ENCODE measurements around the gene TSPAN14. TPM values are rescaled to one million over a fixed set of nuclear protein-coding genes. Genes with fewer than 3 reads are reported as not detected.
"Not testable (repeated sequence)": the region's sequence is repeated elsewhere in the genome, so short reads cannot be mapped to it uniquely, and the experiment has no call there.

TSPAN14 gene
- total and polyA plus RNA-seq, 9 donors = 15.8 to 59.5 (median 45.3) TPM

DNA sequence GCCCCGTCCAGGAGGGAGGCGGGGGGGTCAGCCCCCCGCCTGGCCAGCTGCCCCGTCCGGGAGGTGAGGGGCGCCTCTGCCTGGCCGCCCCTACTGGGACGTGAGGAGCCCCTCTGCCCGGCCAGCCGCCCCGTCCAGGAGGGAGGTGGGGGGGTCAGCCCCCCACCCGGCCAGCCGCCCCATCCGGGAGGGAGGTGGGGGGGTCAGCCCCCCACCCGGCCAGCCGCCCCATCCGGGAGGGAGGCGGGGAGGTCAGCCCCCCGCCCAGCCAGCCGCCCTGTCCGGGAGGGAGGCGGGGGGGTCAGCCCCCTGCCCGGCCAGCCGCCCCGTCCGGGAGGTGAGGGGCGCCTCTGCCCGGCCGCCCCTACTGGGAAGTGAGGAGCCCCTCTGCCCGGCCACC lies 80.5 kb downstream of the TSPAN14 start:
- H3K4me1 ChIP-seq (ENCODE audit: control insufficient read depth, insufficient read depth, low read length) = peaks cover 12% of the 10 kb centered on the region
- not testable (repeated sequence) for H3K9me3 ChIP-seq (replicated peaks; ENCODE audit: control insufficient read depth, low read depth, low read length); H3K36me3 ChIP-seq (ENCODE audit: control insufficient read depth, insufficient read depth, low read length); DNase-seq; H3K27me3 ChIP-seq (ENCODE audit: control insufficient read depth, insufficient read depth, low read length); H3K27ac ChIP-seq (ENCODE audit: low read length); H3K4me3 ChIP-seq (ENCODE audit: low read length)
- no CpG with 5 or more reads among the region's 30 CpGs for WGBS (ENCODE audit: insufficient coverage)

DNA sequence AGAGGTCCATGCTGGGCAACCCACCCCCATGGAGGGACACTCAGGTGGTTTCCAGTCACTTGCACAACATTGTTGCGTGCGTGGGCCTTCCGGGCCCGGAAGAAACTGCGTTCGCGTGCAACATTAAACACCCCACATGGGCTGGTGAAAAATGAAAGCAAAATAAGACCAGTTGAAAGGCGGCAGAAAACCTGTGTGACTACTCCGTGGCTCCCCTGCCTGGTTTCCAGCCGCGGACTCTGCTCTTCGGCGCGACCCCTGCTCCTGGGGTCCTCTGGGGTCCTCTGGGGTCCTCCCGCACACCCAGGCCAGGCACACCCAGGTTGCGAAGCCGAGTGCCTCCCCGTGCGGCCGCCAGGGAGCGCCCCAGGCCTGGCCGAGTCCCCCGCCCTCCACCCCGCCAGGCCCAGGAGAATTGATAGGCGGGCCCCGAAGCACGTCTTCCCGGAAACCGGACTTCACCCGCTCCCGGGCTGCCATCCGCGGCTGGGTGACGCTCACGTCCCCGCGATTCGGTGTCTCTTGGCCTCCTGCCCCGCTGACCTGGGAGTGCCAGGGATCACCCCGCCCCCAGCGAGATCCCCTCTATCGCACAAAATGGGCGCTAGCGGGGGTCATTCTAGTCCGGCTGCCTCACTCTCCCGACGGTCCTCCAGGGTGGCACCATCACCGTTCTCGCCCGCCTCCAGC lies 81.7 kb downstream of the TSPAN14 start:
- Histone ChIP-seq H3K4me1 (ENCODE audit: control insufficient read depth, insufficient read depth, low read length) (peaks cover 14% of the 10 kb centered on the region), H3K27ac (ENCODE audit: low read length) (peak overlapping the region; percentile 29), H3K36me3 (ENCODE audit: control insufficient read depth, insufficient read depth, low read length) (no peaks in the 10 kb centered on the region), H3K4me3 (ENCODE audit: low read length) (peak overlapping the region; percentile 39), H3K9me3 (replicated peaks; ENCODE audit: control insufficient read depth, low read depth, low read length) (no peaks in the 10 kb centered on the region), H3K27me3 (ENCODE audit: control insufficient read depth, insufficient read depth, low read length) (no peaks in the 10 kb centered on the region)
- DNase-seq = peak; percentile 71
- WGBS (ENCODE audit: insufficient coverage) = 29% methylated on average over 43 of the region's 50 CpGs

GRCh38 chr10:80536361-80536835 lies 82.3 kb downstream of the TSPAN14 start:
- peak overlapping the region; percentile 29 for H3K27ac ChIP-seq (ENCODE audit: low read length)
- no peaks in the 10 kb centered on the region for H3K36me3 ChIP-seq (ENCODE audit: control insufficient read depth, insufficient read depth, low read length)
- WGBS (ENCODE audit: insufficient coverage) = 58% methylated on average over 10 of the region's 17 CpGs
- no peaks in the 10 kb centered on the region for H3K27me3 ChIP-seq (ENCODE audit: control insufficient read depth, insufficient read depth, low read length)
- no peak for DNase-seq
- H3K9me3 ChIP-seq (replicated peaks; ENCODE audit: control insufficient read depth, low read depth, low read length) = no peaks in the 10 kb centered on the region
- peak overlapping the region; percentile 39 for H3K4me3 ChIP-seq (ENCODE audit: low read length)
- H3K4me1 ChIP-seq (ENCODE audit: control insufficient read depth, insufficient read depth, low read length) = peaks cover 18% of the 10 kb centered on the region

- no peaks in the 10 kb centered on the region for H3K36me3 ChIP-seq (ENCODE audit: control insufficient read depth, insufficient read depth, low read length)
- no peaks in the 10 kb centered on the region for H3K27me3 ChIP-seq (ENCODE audit: control insufficient read depth, insufficient read depth, low read length)
- H3K27ac ChIP-seq (ENCODE audit: low read length) = no peak overlapping the region
- peaks cover 21% of the 10 kb centered on the region for H3K4me1 ChIP-seq (ENCODE audit: control insufficient read depth, insufficient read depth, low read length)
- no peak overlapping the region for H3K4me3 ChIP-seq (ENCODE audit: low read length)
- 100% methylated on average over 1 of the region's 8 CpGs for WGBS (ENCODE audit: insufficient coverage)
- H3K9me3 ChIP-seq (replicated peaks; ENCODE audit: control insufficient read depth, low read depth, low read length) = no peaks in the 10 kb centered on the region
- DNase-seq = peak; percentile 46
Measured at GRCh38 chr10:80537086-80537735, 83.1 kb downstream of the TSPAN14 start.

GRCh38 chr10:80537736-80538480 lies 83.8 kb downstream of the TSPAN14 start, which contains the start of gene SH2D4B:
Gene SH2D4B (plus strand): TSS chr10:80537902. CDS start chr10:80538332, 430 bp downstream.
- H3K27me3 ChIP-seq (ENCODE audit: control insufficient read depth, insufficient read depth, low read length) = no peaks in the 10 kb centered on the region

GRCh38 chr10:80538481-80539185 lies 84.5 kb downstream of the TSPAN14 start:
- 88% methylated on average over 11 of the region's 16 CpGs for WGBS (ENCODE audit: insufficient coverage)
- Histone ChIP-seq H3K27ac (ENCODE audit: low read length) (no peak overlapping the region), H3K9me3 (replicated peaks; ENCODE audit: control insufficient read depth, low read depth, low read length) (no peaks in the 10 kb centered on the region), H3K4me1 (ENCODE audit: control insufficient read depth, insufficient read depth, low read length) (peaks cover 21% of the 10 kb centered on the region), H3K4me3 (ENCODE audit: low read length) (no peak overlapping the region), H3K36me3 (ENCODE audit: control insufficient read depth, insufficient read depth, low read length) (no peaks in the 10 kb centered on the region), H3K27me3 (ENCODE audit: control insufficient read depth, insufficient read depth, low read length) (no peaks in the 10 kb centered on the region)
- no peak for DNase-seq

More at GRCh38 chr10:80537736-80538480, 83.8 kb downstream of the TSPAN14 start, which contains the start of gene SH2D4B:
- no peak within 1 kb of the TSS for H3K4me3 ChIP-seq (ENCODE audit: low read length)
- 88% methylated on average over 18 of the region's 19 CpGs for WGBS (ENCODE audit: insufficient coverage)
- no peaks in the 10 kb centered on the region for H3K9me3 ChIP-seq (replicated peaks; ENCODE audit: control insufficient read depth, low read depth, low read length)
- DNase-seq = no peak
- no peaks in the 10 kb centered on the region for H3K36me3 ChIP-seq (ENCODE audit: control insufficient read depth, insufficient read depth, low read length)
- no peak within 1 kb of the TSS for H3K27ac ChIP-seq (ENCODE audit: low read length)
- H3K4me1 ChIP-seq (ENCODE audit: control insufficient read depth, insufficient read depth, low read length) = peaks cover 21% of the 10 kb centered on the region

DNA sequence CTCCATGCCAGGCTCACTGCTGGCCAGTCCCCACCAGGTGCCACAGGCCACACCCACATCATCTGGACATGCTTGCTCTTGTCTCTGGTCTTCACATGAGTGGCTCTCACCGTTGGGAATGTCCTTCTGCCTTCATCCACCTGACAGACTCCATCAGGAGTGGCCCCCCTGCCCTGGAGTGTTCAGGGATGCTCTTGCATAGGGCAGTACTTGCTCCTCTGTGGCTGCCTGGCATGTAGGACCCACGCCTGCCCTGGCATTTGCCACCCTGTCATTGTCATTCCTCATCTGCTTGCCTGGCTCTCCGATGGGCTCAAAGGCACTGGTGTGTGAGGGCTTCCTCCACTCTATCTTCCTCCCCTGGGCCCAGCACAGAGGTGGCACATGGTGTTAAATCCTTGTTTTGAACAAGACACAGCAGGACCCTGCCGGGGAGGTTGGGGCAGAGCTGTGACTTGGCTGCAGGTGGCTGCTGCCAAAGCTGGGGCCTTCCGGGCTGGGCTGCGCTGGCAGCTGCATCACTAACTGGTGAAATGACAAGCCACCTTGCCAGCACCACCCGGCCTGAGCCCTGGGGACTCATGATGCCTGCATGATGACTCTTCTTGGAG lies 85.4 kb downstream of the TSPAN14 start:
- Histone ChIP-seq H3K27me3 (ENCODE audit: control insufficient read depth, insufficient read depth, low read length) (no peaks in the 10 kb centered on the region), H3K4me1 (ENCODE audit: control insufficient read depth, insufficient read depth, low read length) (peaks cover 21% of the 10 kb centered on the region), H3K27ac (ENCODE audit: low read length) (no peak overlapping the region), H3K9me3 (replicated peaks; ENCODE audit: control insufficient read depth, low read depth, low read length) (no peaks in the 10 kb centered on the region), H3K4me3 (ENCODE audit: low read length) (no peak overlapping the region), H3K36me3 (ENCODE audit: control insufficient read depth, insufficient read depth, low read length) (no peaks in the 10 kb centered on the region)
- WGBS (ENCODE audit: insufficient coverage) = 79% methylated on average over 6 of the region's 7 CpGs
- peak; percentile 4 for DNase-seq

DNA sequence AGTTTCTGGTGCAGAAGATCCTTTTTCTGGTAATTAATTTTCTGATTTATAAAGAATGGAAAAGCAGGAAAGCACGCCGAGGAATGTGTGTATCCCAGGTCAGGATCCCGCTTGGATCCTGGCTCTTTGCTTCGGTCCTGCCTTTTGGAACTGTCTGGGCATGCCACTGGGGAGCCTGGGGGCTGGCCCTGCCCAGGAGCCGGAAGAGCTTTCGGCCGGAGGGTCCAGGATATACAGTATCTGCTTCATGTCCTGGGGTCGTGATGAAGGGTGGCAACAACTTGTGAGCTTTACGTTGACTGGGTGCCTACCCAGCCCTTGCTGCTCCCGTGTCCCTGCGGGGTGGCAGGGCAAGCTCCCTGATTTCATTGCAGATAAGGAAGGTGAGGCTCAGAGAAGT lies 86.0 kb downstream of the TSPAN14 start:
- no peak for DNase-seq
- no peak overlapping the region for H3K4me3 ChIP-seq (ENCODE audit: low read length)
- no peaks in the 10 kb centered on the region for H3K27me3 ChIP-seq (ENCODE audit: control insufficient read depth, insufficient read depth, low read length)
- WGBS (ENCODE audit: insufficient coverage) = 66% methylated on average over 11 of the region's 11 CpGs
- peaks cover 21% of the 10 kb centered on the region for H3K4me1 ChIP-seq (ENCODE audit: control insufficient read depth, insufficient read depth, low read length)
- peak overlapping the region; percentile 64 for H3K27ac ChIP-seq (ENCODE audit: low read length)
- H3K36me3 ChIP-seq (ENCODE audit: control insufficient read depth, insufficient read depth, low read length) = no peaks in the 10 kb centered on the region
- no peaks in the 10 kb centered on the region for H3K9me3 ChIP-seq (replicated peaks; ENCODE audit: control insufficient read depth, low read depth, low read length)

DNA sequence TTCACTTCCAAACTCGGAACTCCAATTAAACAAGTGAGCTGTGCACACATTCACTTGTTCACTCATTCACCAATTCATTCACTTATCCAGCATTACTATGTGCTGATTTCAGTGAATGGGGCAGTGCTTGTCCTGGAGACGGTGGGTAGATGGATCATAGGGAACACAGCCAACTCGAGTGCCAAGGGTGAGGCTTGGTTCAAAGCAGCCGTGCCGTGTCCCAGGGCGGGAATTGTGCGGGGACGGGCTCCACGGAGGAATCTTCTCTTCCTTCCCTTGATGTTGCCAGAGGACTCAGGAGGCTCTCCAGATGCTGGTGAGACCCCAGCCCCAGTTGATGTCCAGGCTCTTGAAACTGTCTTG lies 86.5 kb downstream of the TSPAN14 start:
- Histone ChIP-seq H3K4me3 (ENCODE audit: low read length) (no peak overlapping the region), H3K27me3 (ENCODE audit: control insufficient read depth, insufficient read depth, low read length) (no peaks in the 10 kb centered on the region), H3K27ac (ENCODE audit: low read length) (peak overlapping the region; percentile 64), H3K36me3 (ENCODE audit: control insufficient read depth, insufficient read depth, low read length) (no peaks in the 10 kb centered on the region), H3K9me3 (replicated peaks; ENCODE audit: control insufficient read depth, low read depth, low read length) (no peaks in the 10 kb centered on the region), H3K4me1 (ENCODE audit: control insufficient read depth, insufficient read depth, low read length) (peaks cover 21% of the 10 kb centered on the region)
- DNase-seq = peak; percentile 2
- 86% methylated on average over 7 of the region's 9 CpGs for WGBS (ENCODE audit: insufficient coverage)

All from muscle of leg (tissue), 11 donors.